ENCODE data around the gene SOX15.

- no peak for TF ChIP-seq CTCF (IDR thresholded peaks at IDR 0.05; ENCODE audit: poor library complexity)
- TF ChIP-seq EZH2phosphoT487 (IDR thresholded peaks at IDR 0.05; ENCODE audit: low read depth, severe bottlenecking, unreplicated experiment) = no peak
- TF ChIP-seq EZH2 (IDR thresholded peaks at IDR 0.05; ENCODE audit: borderline replicate concordance) = no peak
Measured at GRCh38 chr17:7606280-7606679, 16.4 kb upstream of the SOX15 start.

Data from hepatocyte (in vitro differentiated cells).